Activated CD8-positive, alpha-beta memory T cell treated with anti-CD3 and anti-CD28 coated beads, Interleukin-2, amount 50 U/mL, for 48 hours (primary cell): Measurements from ENCODE around the gene HEATR1.
"Not testable (repeated sequence)": the region's sequence is repeated elsewhere in the genome, so short reads cannot be mapped to it uniquely, and the experiment has no call there.

Source experiments
- DNase-seq: peaks from one replicate; pipeline ENCODE4 v3.0.0-alpha.2; 2020

Gene HEATR1

DNA sequence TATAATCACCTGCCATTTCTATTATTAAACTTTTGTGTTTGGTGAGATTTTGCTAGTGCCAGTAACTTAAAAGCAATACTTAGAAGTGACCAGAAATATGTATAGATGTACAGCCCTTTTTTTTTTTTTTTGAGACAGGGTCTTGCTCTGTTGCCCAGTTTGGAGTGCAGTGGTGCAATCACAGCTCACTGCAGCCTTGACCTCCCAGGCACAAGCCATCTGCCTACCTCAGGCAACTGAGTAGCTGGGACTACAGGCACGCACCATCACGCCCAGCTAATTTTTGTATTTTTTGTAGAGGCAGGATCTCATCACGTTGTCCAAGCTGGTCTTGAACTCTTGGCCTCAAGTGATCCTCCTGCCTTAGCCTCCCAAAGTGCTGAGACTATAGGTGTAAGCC is 23.9 kb downstream of the HEATR1 start:
- DNase-seq: not testable (repeated sequence)

DNA sequence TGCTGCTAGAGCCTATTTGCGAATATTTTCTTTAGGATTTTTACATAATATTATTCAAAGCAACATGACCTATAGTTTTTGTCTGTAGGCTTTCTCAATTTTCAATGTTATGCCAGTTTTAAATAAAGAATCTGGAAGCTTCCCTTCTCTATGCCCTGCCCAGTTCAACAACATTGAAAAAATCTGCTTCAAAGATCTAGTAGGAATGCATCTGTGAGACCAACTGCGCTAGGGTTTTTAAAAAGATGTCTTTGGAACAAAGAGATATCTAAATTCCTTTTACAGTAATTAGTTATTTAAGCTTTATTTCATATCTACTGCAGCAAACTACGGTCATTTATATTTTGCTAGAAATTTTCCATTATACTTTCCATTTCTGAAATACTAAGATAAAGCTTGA is 25.7 kb downstream of the HEATR1 start:
- DNase-seq: no peak

DNA sequence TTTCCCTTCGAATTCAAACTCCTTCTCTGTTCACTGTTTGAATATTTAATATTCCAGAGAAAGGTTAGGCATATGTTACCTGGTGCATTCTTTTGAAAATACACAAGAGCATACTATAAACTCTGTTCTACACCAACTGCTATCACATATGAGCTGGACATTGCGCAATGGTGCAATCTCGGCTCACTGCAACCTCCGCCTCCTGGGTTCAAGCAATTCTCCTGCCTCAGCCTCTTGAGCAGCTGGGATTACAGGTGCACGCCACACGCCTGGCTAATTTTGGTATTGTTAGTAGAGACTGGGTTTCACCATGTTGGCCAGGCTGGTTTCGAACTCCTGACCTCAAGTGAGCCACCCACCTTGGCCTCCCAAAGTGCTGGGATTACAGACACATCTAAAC is 27.3 kb downstream of the HEATR1 start:
- not testable (repeated sequence) for DNase-seq

DNA sequence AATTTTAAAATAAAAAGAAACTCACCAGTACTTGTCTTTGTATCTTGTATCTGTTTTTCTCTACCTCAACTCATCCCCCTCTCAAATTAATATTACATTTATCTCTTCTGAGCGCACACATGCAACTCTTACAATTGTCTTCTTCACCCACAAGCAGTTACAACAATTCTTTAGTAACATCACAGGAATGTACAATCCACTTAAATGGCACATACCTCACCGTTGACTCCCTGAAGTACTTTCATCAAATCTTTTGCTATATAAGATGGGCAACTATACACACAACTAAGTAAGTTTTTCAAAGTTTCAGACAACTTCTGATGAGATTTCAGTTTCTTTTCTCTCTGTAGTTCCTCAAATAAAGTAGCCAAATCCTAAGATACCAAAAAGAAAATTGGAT is 28.3 kb downstream of the HEATR1 start:
- no peak for DNase-seq

DNA sequence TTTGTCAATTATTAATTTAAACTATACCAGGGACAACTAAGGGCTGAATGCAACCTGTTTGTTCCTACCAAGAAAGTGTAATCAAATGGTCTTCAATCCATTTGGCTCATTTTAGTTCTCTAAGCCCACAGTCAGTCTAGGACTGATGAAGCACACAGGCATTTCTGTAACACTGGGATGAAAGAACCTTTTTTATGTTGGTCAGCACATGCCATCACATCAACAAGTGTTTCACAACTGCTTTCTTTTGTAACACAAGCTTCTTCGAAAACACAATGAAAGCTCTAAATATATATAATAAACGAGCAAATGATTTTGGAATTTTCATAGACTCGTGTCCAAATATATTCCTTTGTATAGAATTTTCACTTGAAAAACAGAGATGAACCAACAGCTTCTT is 28.8 kb downstream of the HEATR1 start:
- DNase-seq: no peak

DNA sequence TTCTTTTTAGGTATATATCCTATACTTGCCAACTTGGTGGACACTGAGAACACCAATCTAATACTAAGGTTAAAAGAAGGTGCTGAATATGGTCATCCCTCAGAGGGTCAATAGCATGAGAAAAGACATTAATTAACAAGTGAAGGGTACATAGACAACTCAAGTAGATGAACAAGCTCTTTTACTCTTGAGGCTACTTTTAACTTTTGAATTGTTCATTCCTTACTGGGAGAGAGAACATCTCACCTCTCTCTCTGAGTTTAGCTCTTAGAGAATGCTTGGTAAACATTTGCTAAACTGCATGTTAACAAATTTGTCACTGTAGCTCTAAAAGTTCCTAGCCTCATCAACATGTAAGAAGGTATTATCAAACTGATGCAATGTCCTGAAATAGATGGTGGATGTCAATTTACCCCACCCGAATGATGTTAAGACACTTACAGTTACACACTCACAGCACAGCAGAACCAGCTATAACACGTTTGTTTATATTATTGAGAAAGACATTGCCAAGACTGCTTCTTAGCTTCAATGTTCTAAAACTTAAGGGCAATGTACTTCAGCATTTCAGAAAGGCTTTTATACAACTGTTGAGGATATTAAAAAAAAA is 35.9 kb downstream of the HEATR1 start:
- DNase-seq: no peak

DNA sequence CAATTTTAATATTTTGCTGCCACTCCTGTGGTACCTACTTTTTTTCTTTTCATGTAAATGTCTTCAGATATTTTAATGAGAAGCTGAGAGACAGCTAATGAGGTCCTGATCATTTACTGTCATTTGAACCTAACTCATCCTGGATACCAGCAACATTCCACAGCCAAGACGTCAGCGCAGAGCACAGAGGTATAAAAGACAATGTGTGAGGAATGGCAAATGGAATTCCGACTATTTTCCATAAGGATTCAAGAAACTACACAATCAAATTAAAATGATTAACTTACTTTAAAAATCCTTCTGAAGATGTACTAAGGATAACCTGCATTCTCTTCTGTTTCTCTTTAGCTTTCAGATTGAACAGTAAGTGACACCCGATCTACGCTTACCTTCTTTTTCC is 38.8 kb downstream of the HEATR1 start:
- no peak for DNase-seq

DNA sequence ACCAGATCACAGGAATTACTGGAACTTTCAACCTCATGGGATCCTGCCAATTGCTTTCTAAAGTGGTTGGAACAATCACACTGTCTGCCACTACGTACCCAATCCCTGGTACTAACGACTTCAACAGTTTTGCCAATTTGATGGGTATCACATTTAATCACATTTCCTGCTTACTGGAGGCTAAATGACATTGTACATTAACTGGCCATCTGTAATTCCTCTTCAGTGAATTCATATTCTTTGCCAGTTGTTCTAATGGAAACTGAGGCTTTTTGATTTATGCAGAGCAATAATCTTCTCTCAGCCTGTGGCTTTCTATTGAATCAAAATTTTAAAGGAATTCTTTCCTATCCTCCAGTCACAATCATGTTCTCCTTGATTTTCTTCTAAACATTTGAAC is 42.3 kb downstream of the HEATR1 start:
- DNase-seq: no peak

DNA sequence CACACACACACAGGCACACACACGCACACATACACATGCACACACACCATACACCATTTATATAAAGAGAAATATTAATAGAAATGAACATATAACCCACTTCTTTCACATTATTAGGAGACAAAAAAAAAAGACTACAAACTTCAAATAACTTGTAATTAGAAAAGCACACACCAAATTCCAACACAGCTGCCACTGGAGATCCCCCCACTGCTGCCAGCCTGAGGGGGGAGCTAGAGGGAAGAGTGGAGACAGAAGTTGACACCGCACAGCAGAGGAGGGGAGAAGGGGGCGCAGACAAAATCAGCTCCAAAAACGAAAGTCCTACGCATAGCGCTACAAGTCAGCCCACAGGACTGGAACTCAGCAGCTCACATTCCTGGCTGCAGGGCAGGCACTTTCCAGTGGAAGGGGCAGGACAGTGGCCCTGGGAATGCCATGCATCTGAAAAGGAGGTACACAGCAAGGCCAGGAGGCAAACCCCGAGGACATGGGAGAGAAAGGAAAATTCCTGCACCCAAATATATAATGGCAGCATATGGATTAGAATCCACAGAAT is 44.0 kb downstream of the HEATR1 start:
- DNase-seq: no peak

DNA sequence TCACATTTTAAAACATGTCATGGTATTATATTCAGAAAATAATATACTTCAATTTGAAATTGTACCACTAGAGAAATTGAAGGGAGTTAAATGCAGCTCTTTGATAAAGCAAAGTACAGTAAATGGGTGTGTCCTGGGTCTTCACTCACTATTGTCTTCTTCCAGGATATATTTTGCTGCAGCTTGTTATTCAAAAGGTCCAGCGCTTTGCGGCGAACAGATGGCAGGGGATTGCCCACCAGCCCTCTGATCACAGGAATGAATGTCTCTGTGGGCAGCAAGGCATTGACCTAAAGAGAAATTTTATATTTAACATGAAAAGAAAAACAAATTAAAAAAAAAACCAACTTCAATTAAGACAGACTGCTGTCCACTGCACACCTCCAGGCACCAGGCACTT is 45.5 kb downstream of the HEATR1 start:
- no peak for DNase-seq

DNA sequence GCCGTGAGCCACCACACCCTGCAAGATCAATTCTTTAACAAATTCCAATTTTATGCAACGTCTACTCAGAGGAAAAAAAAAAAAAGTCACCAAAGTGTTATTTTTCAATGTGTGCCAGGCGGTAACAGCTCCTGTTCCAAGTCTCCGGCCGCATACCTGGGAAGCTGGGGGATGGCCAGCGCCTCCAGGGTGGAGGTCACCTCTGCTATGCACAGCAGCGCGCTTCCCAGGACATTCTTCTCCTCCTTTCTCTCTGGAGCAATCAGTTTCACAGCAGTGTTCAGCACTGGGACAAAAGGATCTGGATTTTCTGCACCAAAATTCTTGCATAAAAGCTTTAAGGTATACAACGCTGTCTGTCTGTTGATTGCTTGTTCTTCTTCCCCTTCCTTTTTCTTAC is 46.2 kb downstream of the HEATR1 start:
- no peak for DNase-seq

DNA sequence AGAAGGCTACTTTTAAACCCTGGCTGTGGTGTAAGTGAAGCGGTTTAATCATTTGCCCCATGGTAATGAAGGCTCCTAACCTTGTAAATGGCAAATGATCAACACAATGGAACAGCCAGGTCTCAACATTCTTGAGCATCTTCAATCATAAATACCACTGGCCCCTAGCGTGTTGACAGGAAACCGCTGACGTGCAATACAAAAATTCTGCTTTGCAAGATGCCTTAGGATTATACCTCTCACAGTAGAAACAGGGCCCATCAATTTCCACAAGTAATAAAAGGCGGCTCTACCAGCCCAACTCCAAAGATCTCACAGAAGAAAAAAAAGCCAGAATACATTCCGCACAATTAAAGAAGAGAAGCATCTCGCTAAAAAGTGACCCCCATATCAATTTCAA is 47.7 kb downstream of the HEATR1 start:
- DNase-seq: no peak

DNA sequence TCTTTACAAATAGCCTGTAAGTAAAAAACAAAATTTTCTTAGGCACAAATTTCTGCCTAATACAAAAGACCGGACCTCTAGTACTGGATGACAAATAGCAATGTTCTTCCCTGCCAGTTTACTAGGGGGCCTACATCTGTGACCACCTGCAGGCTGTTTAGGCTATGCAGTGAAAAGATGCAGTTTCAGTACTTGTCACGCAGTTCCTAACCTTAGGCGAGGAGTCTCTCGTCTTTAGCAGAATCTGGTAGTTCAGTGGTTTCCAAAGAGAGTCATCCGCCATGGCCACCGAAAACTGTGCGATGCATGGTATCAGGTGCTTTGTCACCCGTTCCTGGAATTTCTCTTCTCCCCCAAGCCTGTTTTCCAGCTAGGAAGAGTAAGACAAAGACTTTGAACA is 50.9 kb downstream of the HEATR1 start:
- DNase-seq: no peak

DNA sequence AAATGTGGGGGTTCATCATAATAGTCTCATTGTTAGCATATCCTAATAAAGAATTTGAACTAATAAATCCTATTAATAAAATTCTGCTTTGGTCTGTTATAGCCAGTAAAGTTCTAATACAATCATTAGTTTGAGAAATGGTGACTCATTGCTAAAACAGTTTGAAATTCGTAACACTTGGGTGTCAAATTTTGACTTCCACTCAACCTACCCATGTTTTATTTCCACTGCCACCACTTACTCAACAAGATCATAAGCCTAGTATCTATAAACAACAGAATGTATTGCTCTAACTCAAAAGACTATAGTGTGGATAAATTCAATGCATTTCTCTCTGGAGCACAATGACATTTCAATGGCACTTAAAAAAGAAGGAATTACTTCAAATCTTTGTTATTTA is 51.4 kb downstream of the HEATR1 start:
- DNase-seq: no peak

DNA sequence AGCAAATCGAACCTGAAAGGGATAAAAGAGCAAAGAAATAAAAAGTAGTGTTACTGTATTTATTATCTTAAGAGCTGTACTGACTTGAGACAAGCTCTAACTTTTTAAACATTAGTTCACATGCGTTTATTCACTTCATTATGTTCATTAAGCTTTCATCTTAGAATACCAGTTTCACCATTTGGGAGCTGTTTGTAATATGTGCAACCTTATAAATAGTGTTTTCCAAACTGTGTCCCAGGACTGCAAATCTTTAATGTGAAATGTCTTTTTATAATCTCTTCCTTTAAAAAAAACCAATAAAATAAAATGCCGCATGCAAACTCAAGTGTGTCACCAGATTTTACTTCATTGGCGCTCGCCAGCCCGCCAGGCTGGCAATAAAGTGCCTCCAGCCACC is 52.2 kb downstream of the HEATR1 start:
- DNase-seq: no peak

DNA sequence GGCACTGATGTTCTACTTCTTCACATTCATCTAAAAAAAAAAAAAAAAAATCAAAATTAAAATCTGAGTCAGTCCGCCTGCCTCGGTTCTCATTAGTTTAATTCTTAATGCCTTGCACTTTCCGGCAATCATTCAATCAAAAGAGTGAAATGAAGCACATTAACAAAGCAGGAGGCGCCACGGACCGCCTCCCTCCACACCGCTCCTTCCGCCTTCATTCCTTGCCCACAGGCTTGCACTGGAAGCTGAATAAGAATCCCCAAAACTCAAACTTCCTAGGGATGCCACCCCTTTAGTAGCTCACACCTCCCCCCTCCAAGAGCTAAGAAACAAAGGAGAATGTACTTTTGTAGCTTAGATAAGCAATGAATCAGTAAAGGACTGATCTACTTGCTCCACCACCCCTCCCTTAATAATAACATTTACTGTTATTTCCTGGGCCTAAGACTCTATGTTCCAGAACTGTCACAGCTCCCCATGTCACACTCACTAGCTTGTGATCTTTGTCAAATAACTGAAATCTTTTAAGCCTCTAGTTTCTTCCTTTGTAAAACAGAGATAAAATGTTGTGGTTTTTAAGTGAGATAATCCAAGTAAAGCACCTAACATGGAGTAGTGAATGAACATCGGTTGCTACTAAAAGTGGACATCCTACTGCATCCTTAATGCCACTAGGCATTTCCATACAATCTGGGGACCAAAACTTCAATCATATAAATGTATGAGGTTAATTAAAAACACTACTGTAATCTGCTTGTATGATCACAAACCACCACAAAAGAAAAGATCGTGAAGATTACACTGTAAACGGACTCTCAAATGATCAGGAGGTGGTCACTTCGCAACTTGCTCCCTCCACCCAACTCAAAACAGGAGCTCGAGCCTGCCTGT is 53.1 kb downstream of the HEATR1 start:
- no peak for DNase-seq

DNA sequence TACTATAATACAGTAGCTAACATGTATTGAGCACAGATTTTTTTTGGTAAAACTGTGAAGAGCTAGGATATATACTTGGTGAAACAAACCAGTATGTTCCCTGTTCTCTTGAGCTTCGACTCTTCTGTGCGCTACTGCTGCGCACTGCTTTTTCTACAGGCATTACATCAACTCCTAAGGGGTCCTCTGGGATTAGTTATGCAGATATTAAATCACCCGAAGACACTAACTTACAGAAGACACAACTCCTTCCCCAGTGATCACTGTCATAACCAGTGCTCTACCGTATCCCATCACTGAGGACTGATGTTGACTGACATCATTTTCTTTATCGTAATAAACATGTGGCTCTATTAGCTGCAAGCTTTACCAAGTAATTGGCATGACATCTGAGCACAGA is 55.9 kb downstream of the HEATR1 start:
- DNase-seq: no peak

DNA sequence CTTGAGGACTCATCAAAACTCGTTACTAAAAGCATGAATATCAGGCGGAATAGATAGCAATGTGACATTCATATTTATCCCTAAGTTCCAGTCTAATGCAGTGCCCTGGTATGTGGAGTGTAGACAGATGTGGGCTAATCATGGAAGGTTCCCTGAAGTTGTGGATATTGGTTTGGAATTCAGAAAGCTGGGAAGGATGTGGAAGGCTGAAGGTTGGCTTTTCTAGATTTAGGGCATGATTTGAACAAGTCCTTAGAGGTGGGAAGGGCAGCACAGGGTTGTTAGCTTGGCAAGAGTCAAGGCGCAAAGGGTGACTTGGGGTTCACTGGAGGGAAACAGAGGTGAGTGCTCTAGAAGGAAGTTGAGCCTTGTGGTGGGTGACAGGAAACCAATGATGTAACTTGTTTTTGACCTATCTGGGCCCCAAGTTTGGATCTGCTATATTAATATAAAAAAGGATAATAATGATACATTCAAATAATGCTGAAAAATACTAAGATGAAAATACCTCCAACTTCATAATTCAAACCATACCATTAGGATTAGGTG is 58.6 kb downstream of the HEATR1 start:
- DNase-seq: no peak

DNA sequence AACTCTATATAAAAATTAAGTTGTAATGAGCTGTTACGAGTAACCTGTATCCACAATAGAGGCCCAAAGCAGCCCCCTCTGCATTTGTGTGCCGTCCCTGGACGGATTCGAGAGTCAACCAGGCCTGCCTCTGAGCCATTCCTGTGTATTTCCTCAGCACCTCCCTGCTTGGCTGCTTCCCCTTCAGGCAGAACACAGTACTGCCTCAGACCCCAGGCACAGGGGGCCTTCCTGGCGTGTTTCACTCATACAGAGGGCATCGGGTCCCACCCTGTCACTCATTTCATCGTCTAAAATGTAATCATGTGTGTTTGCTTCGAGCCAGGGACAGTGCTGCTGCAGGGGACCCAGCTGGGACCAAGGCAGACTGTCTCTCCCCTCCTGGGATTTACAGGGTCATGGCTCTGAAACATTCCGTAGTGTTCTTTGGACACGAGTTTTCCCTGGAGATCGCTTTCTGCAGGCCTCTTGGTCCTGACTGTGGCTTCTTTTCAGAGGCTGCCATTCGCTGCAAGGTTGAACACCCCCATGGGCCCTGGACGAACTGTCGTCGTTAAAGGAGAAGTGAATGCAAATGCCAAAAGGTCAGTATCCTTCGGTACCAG is 61.1 kb downstream of the HEATR1 start:
- no peak for DNase-seq

DNA sequence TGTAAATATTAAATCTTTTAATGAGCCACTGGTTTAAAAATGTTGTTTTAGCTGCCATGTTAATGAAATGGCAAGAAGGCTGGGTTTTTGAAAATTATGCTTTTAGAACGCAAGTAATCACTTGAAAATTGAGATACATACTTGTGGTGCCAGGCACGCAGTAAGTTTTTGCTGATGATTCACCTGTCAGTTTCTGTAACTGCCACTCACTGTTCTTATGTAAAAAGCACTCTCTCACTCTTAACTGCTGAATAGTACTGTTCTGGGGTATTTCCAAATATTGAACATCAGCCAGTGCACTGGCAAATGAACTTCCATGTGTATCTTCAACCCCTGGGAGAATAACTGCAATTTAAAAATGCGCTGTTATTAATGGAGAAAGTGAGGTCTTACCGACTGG is 62.6 kb downstream of the HEATR1 start:
- no peak for DNase-seq

DNA sequence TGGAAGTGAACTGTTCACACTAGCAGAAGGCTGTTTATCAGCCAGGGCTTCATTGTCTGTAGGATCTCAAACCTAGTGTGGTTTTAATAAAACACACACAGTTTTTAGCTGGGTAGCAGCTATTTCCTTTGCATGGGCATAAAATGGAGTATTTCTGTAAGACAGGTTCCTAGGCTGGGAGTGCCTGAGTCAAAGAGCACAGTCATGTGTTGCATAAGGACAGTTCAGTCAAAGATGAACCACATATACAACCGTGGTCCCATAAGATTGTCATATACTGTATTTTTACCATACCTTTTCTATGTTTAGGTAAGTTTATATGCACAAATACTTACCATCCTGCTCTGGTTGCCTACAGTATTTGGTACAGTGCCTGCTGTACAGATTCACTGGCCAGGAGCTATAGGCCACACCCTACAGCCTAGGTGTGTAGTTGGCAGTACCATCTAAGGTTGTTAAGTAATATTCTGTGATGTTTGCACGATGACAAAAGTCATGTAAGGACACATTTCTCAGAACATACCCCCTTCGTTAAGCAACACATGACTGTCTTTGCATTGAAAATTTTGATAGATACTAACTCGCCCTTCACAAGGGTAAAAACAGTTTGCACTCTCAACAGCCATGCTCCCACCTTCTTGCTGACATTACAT is 63.4 kb downstream of the HEATR1 start:
- no peak for DNase-seq

DNA sequence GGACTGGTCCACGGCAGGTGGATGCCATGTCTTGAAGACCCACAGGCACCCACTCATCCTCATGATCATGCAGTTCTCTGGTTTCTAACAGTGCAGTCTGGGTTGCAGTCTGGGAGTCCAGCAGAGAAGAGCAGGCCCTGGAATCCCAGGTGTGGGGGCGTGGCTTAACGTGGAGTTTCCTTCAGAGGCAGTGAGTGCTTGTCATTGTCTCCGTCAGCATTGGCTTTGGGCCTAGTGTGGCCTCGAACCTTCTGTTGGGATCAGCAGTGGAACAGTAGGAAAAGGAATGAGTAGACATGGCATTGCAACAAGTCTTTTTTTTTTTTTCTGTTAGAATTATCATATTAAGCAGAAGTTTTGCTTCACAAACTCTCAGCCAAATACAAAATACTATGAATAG is 67.8 kb downstream of the HEATR1 start:
- DNase-seq: no peak

DNA sequence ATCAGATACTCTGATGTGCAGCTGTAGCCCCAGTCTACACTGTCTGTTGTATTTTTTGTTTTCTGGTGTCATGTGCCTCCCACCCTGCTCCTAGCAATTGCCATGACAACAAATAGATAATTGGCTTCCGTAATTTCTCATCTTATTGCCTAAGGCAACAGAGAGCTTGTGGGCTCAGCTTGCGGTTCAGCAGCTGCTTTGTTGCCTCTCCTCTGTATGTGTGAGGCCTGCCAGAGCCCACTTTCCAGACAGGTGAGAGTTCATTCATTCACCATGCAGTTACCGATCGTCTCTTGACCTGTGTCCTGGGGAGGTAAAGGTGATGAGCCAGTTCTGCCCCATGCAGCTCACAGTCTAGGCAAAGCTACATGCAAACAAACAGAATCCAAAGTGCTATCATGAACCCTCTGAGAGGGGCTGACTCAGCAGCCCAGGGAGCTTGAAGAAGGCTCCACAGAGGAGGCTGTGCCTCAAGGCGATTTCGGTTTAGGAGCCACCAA is 68.6 kb downstream of the HEATR1 start:
- no peak for DNase-seq
